H1 (cell line): ENCODE data around the gene TBC1D12. TPM values are rescaled to one million over a fixed set of nuclear protein-coding genes. Genes with fewer than 3 reads are reported as not detected.

Experiments used
- CTCF ChIA-PET: fragments of 300-600 bp; sonication (Branson Sonifier 250); formaldehyde crosslinking; loops from one replicate; lab custom pipeline; 2021; ENCODE audit not compliant: partially characterized antibody; lab: Charles Lee
- POLR2A ChIA-PET: fragments of 300-600 bp; sonication (Branson Sonifier 250); formaldehyde crosslinking; loops from one replicate; lab custom pipeline; 2021; ENCODE audit warnings: inconsistent platforms; ENCODE audit not compliant: partially characterized antibody; lab: Charles Lee
- DNase-seq, 2 experiments: peaks; one replicate each; pipeline versions ENCODE4 v3.0.0 to v3.0.0-alpha.2; 2010 to 2022; ENCODE audit warnings: low spot score in 2 of 2, low read depth in 1 of 2, mixed read lengths in 1 of 2
- FAIRE-seq: peaks from 2 replicates; lab custom pipeline; 2011; peaks lifted over from hg19 to GRCh38; lab: Jason Lieb, UNC
- H2AFZ ChIP-seq: 2 replicates; pipeline ENCODE4 v1.8.1; 2012; ENCODE audit warnings: low read length, inconsistent platforms
- H2AK5ac ChIP-seq: 2 replicates; pipeline ENCODE4 v1.6.1; 2013; ENCODE audit warnings: low read depth, low read length
- H2BK120ac ChIP-seq: replicated peaks from 2 replicates; pipeline ENCODE3; 2013; ENCODE audit warnings: low read depth, low read length, inconsistent platforms
- H2BK12ac ChIP-seq: 2 replicates; pipeline ENCODE4 v1.6.1; 2013; ENCODE audit warnings: low read depth, low read length
- H2BK15ac ChIP-seq: 2 replicates; pipeline ENCODE4 v1.6.1; 2013; ENCODE audit warnings: low read length
- H2BK20ac ChIP-seq: 2 replicates; pipeline ENCODE4 v1.6.1; 2013; ENCODE audit warnings: low read length
- H2BK5ac ChIP-seq: 2 replicates; pipeline ENCODE4 v1.6.1; 2013; ENCODE audit warnings: low read depth, low read length
- H3K14ac ChIP-seq: 2 replicates; pipeline ENCODE4 v1.6.1; 2013; ENCODE audit warnings: inconsistent platforms; ENCODE audit not compliant: insufficient read length
- H3K18ac ChIP-seq: 2 replicates; pipeline ENCODE4 v1.6.1; 2013; ENCODE audit warnings: low read length; ENCODE audit errors: extremely low read depth
- H3K23ac ChIP-seq: 2 replicates; pipeline ENCODE4 v1.6.1; 2013; ENCODE audit warnings: inconsistent platforms; ENCODE audit not compliant: insufficient read length
- H3K23me2 ChIP-seq: 2 replicates; pipeline ENCODE4 v1.6.1; 2013; ENCODE audit warnings: low read depth, low read length
- H3K27ac ChIP-seq: 2 replicates; pipeline ENCODE4 v1.6.1; 2011; ENCODE audit warnings: low read depth, low read length, inconsistent platforms
- H3K27me3 ChIP-seq, 4 experiments: replicated peaks in 1 of 4; 1 replicate in 1 of 4; 2 replicates in 3 of 4; pipeline versions ENCODE4 v1.6.1 to v1.8.1; 2011 to 2013; ENCODE audit warnings: low read length in 3 of 4, mild to moderate bottlenecking in 3 of 4, inconsistent platforms in 2 of 4, mixed read lengths in 2 of 4, moderate library complexity in 1 of 4; ENCODE audit not compliant: control insufficient read depth in 3 of 4, insufficient read depth in 3 of 4; ENCODE audit errors: extremely low read depth in 1 of 4
- H3K36me3 ChIP-seq, 4 experiments: 2 replicates each; pipeline versions ENCODE4 v1.6.1 to v1.8.1; 2011 to 2013; ENCODE audit warnings: mild to moderate bottlenecking in 4 of 4, low read length in 3 of 4, moderate library complexity in 2 of 4, control low read depth in 1 of 4, inconsistent platforms in 1 of 4; ENCODE audit not compliant: insufficient read depth in 4 of 4, control insufficient read depth in 2 of 4
- H3K4ac ChIP-seq: replicated peaks from 2 replicates; pipeline ENCODE3; 2013; ENCODE audit warnings: low read length, low read depth, mixed read lengths, inconsistent platforms; ENCODE audit not compliant: insufficient read length
- H3K4me1 ChIP-seq, 4 experiments: replicated peaks in 1 of 4; 1 replicate in 1 of 4; 2 replicates in 3 of 4; pipeline versions ENCODE4 v1.6.1 to v1.8.1; 2011 to 2013; ENCODE audit warnings: low read length in 3 of 4, inconsistent platforms in 2 of 4, mixed read lengths in 1 of 4; ENCODE audit not compliant: insufficient read depth in 4 of 4, control insufficient read depth in 3 of 4
- H3K4me2 ChIP-seq, 2 experiments: 2 replicates each; pipeline versions ENCODE4 v1.6.1 to v1.8.1; 2011 to 2013; ENCODE audit warnings: low read depth in 2 of 2, low read length in 2 of 2, control low read depth in 1 of 2, inconsistent platforms in 1 of 2, mild to moderate bottlenecking in 1 of 2; ENCODE audit not compliant: insufficient read depth in 1 of 2
- H3K4me3 ChIP-seq, 4 experiments: fragments of 200-600, 300-600 bp in 1 of 4; sonication (generic), shearing (Covaris generic), sonication (Bioruptor Twin) in 1 of 4; 2 replicates each; pipeline versions ENCODE4 v1.5.1 to v1.8.1; 2011 to 2016; ENCODE audit warnings: low read length in 4 of 4, low read depth in 3 of 4, control low read depth in 2 of 4, inconsistent platforms in 2 of 4, mild to moderate bottlenecking in 2 of 4, mixed read lengths in 1 of 4, moderate library complexity in 1 of 4; ENCODE audit not compliant: insufficient read depth in 2 of 4; ENCODE audit errors: extremely low read depth in 1 of 4
- H3K56ac ChIP-seq: replicated peaks from 2 replicates; pipeline ENCODE3; 2013; ENCODE audit warnings: low read depth, mild to moderate bottlenecking, mixed read lengths, low read length, inconsistent platforms; ENCODE audit not compliant: insufficient read length
- H3K79me1 ChIP-seq: 2 replicates; pipeline ENCODE4 v1.6.1; 2013; ENCODE audit warnings: low read depth, low read length, control low read depth
- H3K79me2 ChIP-seq, 2 experiments: 2 replicates each; pipeline versions ENCODE4 v1.6.1 to v1.8.1; 2012 to 2013; ENCODE audit warnings: low read length in 2 of 2, mild to moderate bottlenecking in 2 of 2, inconsistent platforms in 1 of 2; ENCODE audit not compliant: insufficient read depth in 2 of 2, control insufficient read depth in 1 of 2
- H3K9ac ChIP-seq, 4 experiments: replicated peaks in 1 of 4; 1 replicate in 1 of 4; 2 replicates in 3 of 4; pipeline versions ENCODE4 v1.6.1 to v1.8.1; 2011 to 2013; ENCODE audit warnings: low read depth in 3 of 4, low read length in 3 of 4, control low read depth in 2 of 4, mild to moderate bottlenecking in 2 of 4, moderate library complexity in 2 of 4, inconsistent platforms in 1 of 4; ENCODE audit errors: extremely low read depth in 1 of 4
- H3K9me3 ChIP-seq, 2 experiments: 2 replicates each; pipeline versions ENCODE4 v1.6.1 to v1.8.1; 2012 to 2013; ENCODE audit warnings: mild to moderate bottlenecking in 2 of 2, moderate library complexity in 2 of 2, control low read depth in 1 of 2, inconsistent platforms in 1 of 2, low read depth in 1 of 2, low read length in 1 of 2, mixed read lengths in 1 of 2; ENCODE audit not compliant: insufficient read depth in 2 of 2
- H4K20me1 ChIP-seq, 2 experiments: replicated peaks in 1 of 2; 2 replicates each; pipeline versions ENCODE3 to v1.8.1; 2011 to 2013; ENCODE audit warnings: inconsistent platforms in 2 of 2, low read length in 2 of 2, mild to moderate bottlenecking in 1 of 2; ENCODE audit not compliant: insufficient read depth in 2 of 2, control insufficient read depth in 1 of 2
- H4K5ac ChIP-seq: 2 replicates; pipeline ENCODE4 v1.6.1; 2013; ENCODE audit warnings: low read length, low read depth, mixed read lengths, inconsistent platforms; ENCODE audit not compliant: insufficient read length
- H4K8ac ChIP-seq: 2 replicates; pipeline ENCODE4 v1.8.0; 2013; ENCODE audit warnings: mild to moderate bottlenecking, moderate library complexity, low read length, inconsistent platforms; ENCODE audit not compliant: insufficient read depth; ENCODE audit errors: extremely low read depth
- H4K91ac ChIP-seq: replicated peaks from 2 replicates; pipeline ENCODE3; 2013; ENCODE audit warnings: low read length, mixed read lengths, inconsistent platforms; ENCODE audit not compliant: insufficient read length
- BCL11A ChIP-seq, 2 experiments: IDR thresholded peaks; one replicate each; pipeline ENCODE4 v1.6.1; 2011; ENCODE audit warnings: low read depth in 2 of 2, low read length in 2 of 2, mild to moderate bottlenecking in 2 of 2
- BRCA1 ChIP-seq: IDR thresholded peaks from 2 replicates; pipeline ENCODE4 v1.6.1; 2012; ENCODE audit warnings: low read depth, low read length, improper control_type of control experiment
- CTBP2 ChIP-seq: IDR thresholded peaks from 2 replicates; pipeline ENCODE4 v1.7.0; 2011; ENCODE audit warnings: borderline replicate concordance, mild to moderate bottlenecking, moderate library complexity, mixed read lengths, low read length; ENCODE audit not compliant: insufficient read depth, insufficient read length
- E2F6 ChIP-seq: IDR thresholded peaks from 2 replicates; pipeline ENCODE4 v1.6.1; 2012; ENCODE audit warnings: inconsistent platforms
- FOSL1 ChIP-seq: IDR thresholded peaks from 2 replicates; pipeline ENCODE4 v1.6.1; 2011; ENCODE audit warnings: mild to moderate bottlenecking, low read depth, low read length, moderate library complexity; ENCODE audit not compliant: insufficient read depth
- JUND ChIP-seq: IDR thresholded peaks from 2 replicates; pipeline ENCODE4 v1.6.1; 2011; ENCODE audit warnings: mild to moderate bottlenecking, improper control_type of control experiment, low read length
- NANOG ChIP-seq: IDR thresholded peaks from 2 replicates; pipeline ENCODE4 v1.6.1; 2011; ENCODE audit warnings: low read length, low read depth, mild to moderate bottlenecking, inconsistent platforms; ENCODE audit not compliant: insufficient read depth, poor library complexity, severe bottlenecking
- POLR2AphosphoS5 ChIP-seq: IDR thresholded peaks from 2 replicates; pipeline ENCODE4 v1.6.1; 2011; ENCODE audit warnings: low read depth, low read length
- SAP30 ChIP-seq: fragments of 300-600 bp; sonication (generic); IDR thresholded peaks from 2 replicates; pipeline ENCODE4 v1.7.1; 2012; ENCODE audit warnings: low read length, moderate library complexity, mild to moderate bottlenecking, inconsistent platforms; ENCODE audit not compliant: insufficient read depth, insufficient replicate concordance
- SP2 ChIP-seq: IDR thresholded peaks from 2 replicates; pipeline ENCODE4 v1.6.1; 2012; ENCODE audit warnings: mild to moderate bottlenecking, low read length, inconsistent platforms
- TAF7 ChIP-seq: optimal IDR thresholded peaks from 2 replicates; pipeline ENCODE3; 2011; ENCODE audit warnings: low read depth, mild to moderate bottlenecking, inconsistent platforms, low read length, moderate library complexity, borderline replicate concordance
- USF2 ChIP-seq: IDR thresholded peaks from 2 replicates; pipeline ENCODE4 v1.6.1; 2011; ENCODE audit warnings: low read length, improper control_type of control experiment
- WGBS, 2 experiments: shearing (Covaris generic) in 1 of 2; methylation state at CpG; one replicate each; pipeline versions ENCODE4 v1.1.6 to v1.1.7; 2013 to 2015; ENCODE audit warnings: low lambda C conversion rate in 2 of 2, mixed read lengths in 2 of 2, inconsistent platforms in 1 of 2, low coverage in 1 of 2, missing lambda C conversion rate in 1 of 2; ENCODE audit not compliant: insufficient replicate concordance in 2 of 2, insufficient coverage in 1 of 2, insufficient read length in 1 of 2; ENCODE audit errors: extremely low coverage in 1 of 2, missing lambda C conversion rate in 1 of 2; 5-methylcytosine and 5-hydroxymethylcytosine counted together
- polyA plus RNA-seq, 7 experiments: library from polyadenylated mRNA; depleted of rRNA in 3 of 7; stranded (reverse) in 5 of 7; unstranded in 2 of 7; fragments of >200 nt in 5 of 7; fragments of 200-250 nt in 2 of 7; gene quantifications; 1 replicate in 5 of 7; 2 replicates in 1 of 7; 4 replicates in 1 of 7; pipeline versions ENCODE4 v1.2.1 to v1.2.3, GENCODE V29; 2011 to 2013; ENCODE audit warnings: missing spikeins in 2 of 7, mixed read lengths in 2 of 7
- total RNA-seq: library from RNA; stranded (reverse); fragmentation: NEBNext Ultra II Directional; extraction: Animal tissue kit (Norgen Biotek cat#: 25700); gene quantifications from 2 replicates; pipeline ENCODE4 v1.2.1, GENCODE V29; 2021

Gene TBC1D12
- total and polyA plus RNA-seq, 2 of the 8 experiments (the other 6 are each of a cell fraction or from before 2014, with no cell fraction given), result 1.1 to 3.2 TPM

- no peaks in the 10 kb centered on the region for H3K23me2 ChIP-seq
- no peak overlapping the region for H3K4me2 ChIP-seq
- H3K9me3 ChIP-seq, result peaks cover 0 to 2% of the 10 kb centered on the region in 2 experiments; a peak in 2 of 4 replicates
- H3K9ac ChIP-seq, result no peak overlapping the region
- H2BK120ac ChIP-seq, result no peak overlapping the region
- H3K18ac ChIP-seq, result no peak overlapping the region
- H4K8ac ChIP-seq, result no peak overlapping the region
- H2BK12ac ChIP-seq, result no peak overlapping the region
- H2AFZ ChIP-seq, result no peak overlapping the region
- no peak overlapping the region for H2AK5ac ChIP-seq
- H3K36me3 ChIP-seq, result no peaks in the 10 kb centered on the region
- DNase-seq, result no peak
- H3K27me3 ChIP-seq, result no peaks in the 10 kb centered on the region
- H2BK15ac ChIP-seq, result no peak overlapping the region
- H3K14ac ChIP-seq, result no peak overlapping the region
- no peak for TF ChIP-seq SAP30
- no peak for TF ChIP-seq TAF7
- TF ChIP-seq SP2, result no peak
- TF ChIP-seq BRCA1, result no peak
- TF ChIP-seq NANOG, result no peak
- no peak for TF ChIP-seq BCL11A (IDR thresholded peaks at IDR 0.05; ENCODE audit: low read depth in 2 of 2, low read length in 2 of 2)
- no peak for TF ChIP-seq POLR2AphosphoS5
- no peak for TF ChIP-seq USF2
- TF ChIP-seq E2F6, result no peak
- TF ChIP-seq CTBP2, result no peak
- TF ChIP-seq JUND, result no peak
- TF ChIP-seq FOSL1, result no peak
- H2BK5ac ChIP-seq, result no peak overlapping the region
- H3K4ac ChIP-seq, result no peak overlapping the region
- no peaks in the 10 kb centered on the region for H3K79me1 ChIP-seq
- no peak overlapping the region for H4K91ac ChIP-seq
- H3K56ac ChIP-seq, result no peak overlapping the region
- H3K23ac ChIP-seq, result no peak overlapping the region
- no peaks in the 10 kb centered on the region for H4K20me1 ChIP-seq
- 97% methylated on average over 2 of the region's 2 CpGs; no CpG with 5 or more reads in 1 of the 2 experiments for WGBS, 2 experiments
- FAIRE-seq, result no peak
- no peak overlapping the region for H3K4me3 ChIP-seq
- POLR2A ChIA-PET, result interaction anchor here (1.3 kb wide), 1 partner anchor 162 kb away, joined by 4 read pairs; the partner anchor contains the start of gene HELLS
- no peaks in the 10 kb centered on the region for H3K79me2 ChIP-seq
- no peak overlapping the region for H3K27ac ChIP-seq
- CTCF ChIA-PET, result interaction anchor here (0.5 to 0.9 kb wide), 5 partner anchors 9 to 1215 kb away, joined by 3 to 4 read pairs (median 4); no protein-coding TSS in a partner anchor
- H3K4me1 ChIP-seq, result no peaks in the 10 kb centered on the region
- no peak overlapping the region for H4K5ac ChIP-seq
- no peak overlapping the region for H2BK20ac ChIP-seq
Observed at GRCh38 chr10:94383530-94383929, 18.8 kb upstream of the TBC1D12 start.
